AG04450 (cell line): ENCODE results near the gene MICU2. TPM values are rescaled to one million over a fixed set of nuclear protein-coding genes. Genes with fewer than 3 reads are reported as not detected.

ENCODE experiments used
- CTCF ChIA-PET: fragments of 300-600, 350-600 bp; formaldehyde crosslinking; extraction: SDS; loops from one replicate; lab custom pipeline; 2022; ENCODE audit warnings: antibody characterized with exemption, inconsistent platforms; lab: Charles Lee
- POLR2A ChIA-PET: fragments of 350-600 bp; formaldehyde crosslinking; extraction: SDS; loops from one replicate; lab custom pipeline; 2021; ENCODE audit warnings: antibody characterized with exemption, inconsistent platforms; lab: Yijun Ruan, JAX
- DNase-seq: peaks from one replicate; pipeline ENCODE4 v3.0.0-alpha.2; 2011; ENCODE audit warnings: low read depth, low spot score
- H3K27ac ChIP-seq: one replicate; pipeline ENCODE4 v1.5.1; 2012; ENCODE audit warnings: low read depth, low read length, control low read depth
- H3K27me3 ChIP-seq: one replicate; pipeline ENCODE4 v1.6.0; 2012; ENCODE audit warnings: low read length; ENCODE audit not compliant: control insufficient read depth, insufficient read depth
- H3K4me3 ChIP-seq: 2 replicates; pipeline ENCODE4 v1.5.1; 2011; ENCODE audit warnings: mild to moderate bottlenecking, low read depth, low read length, control low read depth
- H3K9me3 ChIP-seq: 2 replicates; pipeline ENCODE4 v1.5.1; 2012; ENCODE audit warnings: low read length; ENCODE audit not compliant: control insufficient read depth, insufficient read depth
- CTCF ChIP-seq: IDR thresholded peaks from 2 replicates; pipeline ENCODE4 v1.5.1; 2011; ENCODE audit warnings: low read depth, low read length, control low read depth, inconsistent platforms
- polyA plus RNA-seq: library from polyadenylated mRNA; depleted of rRNA; stranded (reverse); fragments of >200 nt; gene quantifications from 2 replicates; pipeline ENCODE4 v1.2.3, GENCODE V29; 2011

Gene MICU2
- polyA plus RNA-seq, 1 experiment: 42.1 TPM

- no peaks in the 10 kb centered on the region for H3K27me3 ChIP-seq
- no peak for TF ChIP-seq CTCF
- no peak overlapping the region for H3K4me3 ChIP-seq
- H3K27ac ChIP-seq: no peak overlapping the region
- CTCF ChIA-PET: interaction anchor here (0.7 kb wide), 1 partner anchor 9 kb away, joined by 3 read pairs; no protein-coding TSS in a partner anchor
- DNase-seq: no peak
- no peaks in the 10 kb centered on the region for H3K9me3 ChIP-seq
- POLR2A ChIA-PET: no interaction called here
Measured at GRCh38 chr13:21548577-21548976, 55.4 kb downstream of the MICU2 start.

- TF ChIP-seq CTCF: no peak
- CTCF ChIA-PET: interaction anchor here (1.0 kb wide), 1 partner anchor 12 kb away, joined by 6 read pairs; no protein-coding TSS in a partner anchor
- no peak for DNase-seq
- no peaks in the 10 kb centered on the region for H3K9me3 ChIP-seq
- POLR2A ChIA-PET: interaction anchor here (0.7 kb wide), 1 partner anchor 58 kb away, joined by 7 read pairs; the partner anchor contains the start of gene MICU2
- no peak overlapping the region for H3K27ac ChIP-seq
- H3K4me3 ChIP-seq: no peak overlapping the region
- H3K27me3 ChIP-seq: no peaks in the 10 kb centered on the region
Measured at GRCh38 chr13:21546372-21546771, 57.6 kb downstream of the MICU2 start.

- Histone ChIP-seq H3K9me3 (no peaks in the 10 kb centered on the region), H3K27me3 (no peaks in the 10 kb centered on the region), H3K27ac (no peak overlapping the region), H3K4me3 (no peak overlapping the region)
- DNase-seq: no peak
- ChIA-PET POLR2A (no interaction called here), CTCF (no interaction called here)
- no peak for TF ChIP-seq CTCF
Measured at GRCh38 chr13:21544515-21544914, 59.5 kb downstream of the MICU2 start.

GRCh38 chr13:21542563-21542962 is 61.4 kb downstream of the MICU2 start:
- ChIA-PET CTCF (interaction anchor here (1.0 kb wide), 1 partner anchor 15 kb away, joined by 3 read pairs; no protein-coding TSS in a partner anchor), POLR2A (no interaction called here)
- TF ChIP-seq CTCF: no peak
- no peak overlapping the region for H3K4me3 ChIP-seq
- H3K27ac ChIP-seq: no peak overlapping the region
- DNase-seq: no peak
- H3K9me3 ChIP-seq: no peaks in the 10 kb centered on the region
- no peaks in the 10 kb centered on the region for H3K27me3 ChIP-seq

- no peak for DNase-seq
- Histone ChIP-seq H3K4me3 (no peak overlapping the region), H3K9me3 (no peaks in the 10 kb centered on the region), H3K27ac (no peak overlapping the region), H3K27me3 (no peaks in the 10 kb centered on the region)
- CTCF ChIA-PET: interaction anchor here (1.0 kb wide), 1 partner anchor 15 kb away, joined by 3 read pairs; no protein-coding TSS in a partner anchor
- POLR2A ChIA-PET: no interaction called here
- TF ChIP-seq CTCF: no peak
Measured at GRCh38 chr13:21541980-21542379, 62.0 kb downstream of the MICU2 start.
